Stimulated activated naive CD8-positive, alpha-beta T cell treated with anti-CD3 and anti-CD28 coated beads, Interleukin-15, Interleukin-2, amounts not matched to agents 100 U/mL and 50 U/mL, for 24 hours (primary cell): ENCODE results near the gene MRAP.
"Not testable (repeated sequence)": the region's sequence is repeated elsewhere in the genome, so short reads cannot be mapped to it uniquely, and the experiment has no call there.

Source experiments
- ATAC-seq: fragments of 150-1000 bp; cut with Tn5 transposase; one replicate; pipeline ENCODE4 v1.10.0; 2021
- DNase-seq: peaks from one replicate; pipeline ENCODE4 v3.0.0; 2021

The MRAP gene

GRCh38 chr21:32300117-32300681 is 1.5 kb downstream of the MRAP start:
- DNase-seq (no peak), ATAC-seq (no peak)

GRCh38 chr21:32301596-32301995 is 2.9 kb downstream of the MRAP start:
- ATAC-seq (no peak), DNase-seq (no peak)

GRCh38 chr21:32302560-32302959 is 3.9 kb downstream of the MRAP start:
- DNase-seq (no peak), ATAC-seq (no peak)

GRCh38 chr21:32303385-32303784 is 4.7 kb downstream of the MRAP start:
- no peak for DNase-seq
- ATAC-seq = no peak

GRCh38 chr21:32304998-32305397 is 6.3 kb downstream of the MRAP start:
- no peak for ATAC-seq
- no peak for DNase-seq

- ATAC-seq = peak; percentile 20
- no peak for DNase-seq
Observed at GRCh38 chr21:32306021-32306780, 7.5 kb downstream of the MRAP start.

- DNase-seq (no peak), ATAC-seq (no peak)
Observed at GRCh38 chr21:32307706-32308105, 9.1 kb downstream of the MRAP start.

- DNase-seq (no peak), ATAC-seq (no peak)
Observed at GRCh38 chr21:32308696-32309095, 10.0 kb downstream of the MRAP start.

GRCh38 chr21:32309906-32310460 is 11.3 kb downstream of the MRAP start:
- no peak for DNase-seq
- ATAC-seq = no peak

- DNase-seq = not testable (repeated sequence)
- peak; percentile 31 for ATAC-seq
Observed at GRCh38 chr21:32310976-32311375, 12.3 kb downstream of the MRAP start.

- ATAC-seq (peak; percentile 14), DNase-seq (no peak)
Observed at GRCh38 chr21:32311621-32312020, 13.0 kb downstream of the MRAP start.

GRCh38 chr21:32312326-32312725 is 13.7 kb downstream of the MRAP start:
- DNase-seq = no peak
- no peak for ATAC-seq

- no peak for ATAC-seq
- DNase-seq = no peak
Observed at GRCh38 chr21:32312976-32313375, 14.3 kb downstream of the MRAP start.

- DNase-seq (no peak), ATAC-seq (no peak)
Observed at GRCh38 chr21:32314806-32315205, 16.2 kb downstream of the MRAP start.

GRCh38 chr21:32315511-32316281 is 17.0 kb downstream of the MRAP start:
- DNase-seq (no peak), ATAC-seq (no peak)

GRCh38 chr21:32316361-32317215 is 17.9 kb downstream of the MRAP start:
- DNase-seq (no peak), ATAC-seq (peak; percentile 32)

GRCh38 chr21:32317726-32318125 is 19.1 kb downstream of the MRAP start:
- DNase-seq = no peak
- ATAC-seq = no peak

- DNase-seq = no peak
- ATAC-seq = no peak
Observed at GRCh38 chr21:32319012-32319411, 20.4 kb downstream of the MRAP start.

GRCh38 chr21:32320059-32320458 is 21.4 kb downstream of the MRAP start:
- ATAC-seq (no peak), DNase-seq (no peak)

GRCh38 chr21:32320726-32321125 is 22.1 kb downstream of the MRAP start:
- ATAC-seq = no peak
- DNase-seq = no peak

GRCh38 chr21:32321480-32321879 is 22.8 kb downstream of the MRAP start:
- no peak for DNase-seq
- no peak for ATAC-seq

GRCh38 chr21:32322103-32322502 is 23.4 kb downstream of the MRAP start:
- DNase-seq = no peak
- ATAC-seq = no peak
